LNCAP (cell line): Measurements from ENCODE around the gene RELL1.

Source experiments
- CTCF ChIP-seq: fragments of 450-650 bp; IDR thresholded peaks from 2 replicates; pipeline ENCODE4 v1.5.1; 2017; ENCODE audit warnings: mild to moderate bottlenecking

The RELL1 gene

GRCh38 chr4:37650481-37650880, 35.7 kb downstream of the RELL1 start:
- TF ChIP-seq CTCF = no peak

GRCh38 chr4:37649268-37649667, 36.9 kb downstream of the RELL1 start:
- no peak for TF ChIP-seq CTCF

- no peak for TF ChIP-seq CTCF
Measured at GRCh38 chr4:37648084-37648817, 37.9 kb downstream of the RELL1 start.

- no peak for TF ChIP-seq CTCF
Measured at GRCh38 chr4:37646247-37646646, 39.9 kb downstream of the RELL1 start.

- no peak for TF ChIP-seq CTCF
Measured at GRCh38 chr4:37645736-37646135, 40.4 kb downstream of the RELL1 start.

- no peak for TF ChIP-seq CTCF
Measured at GRCh38 chr4:37644962-37645361, 41.2 kb downstream of the RELL1 start.

- TF ChIP-seq CTCF = no peak
Measured at GRCh38 chr4:37641886-37642849, 44.0 kb downstream of the RELL1 start.
